Glutamatergic neuron (in vitro differentiated cells): ENCODE measurements around the gene DGKG. TPM values are rescaled to one million over a fixed set of nuclear protein-coding genes. Genes with fewer than 3 reads are reported as not detected.

ENCODE experiments used
- DNase-seq: peaks from one replicate; pipeline ENCODE4 v3.0.0; 2022
- H3K27ac Mint-ChIP-seq: one replicate; pipeline ENCODE4 v1.8.0; 2020; ENCODE audit warnings: mild to moderate bottlenecking, mixed read lengths, inconsistent platforms; ENCODE audit not compliant: unreplicated experiment
- H3K27me3 Mint-ChIP-seq: one replicate; pipeline ENCODE4 v1.8.0; 2020; ENCODE audit warnings: mild to moderate bottlenecking, moderate library complexity, mixed read lengths, inconsistent platforms; ENCODE audit not compliant: unreplicated experiment
- H3K36me3 Mint-ChIP-seq: one replicate; pipeline ENCODE4 v1.8.0; 2020; ENCODE audit warnings: mild to moderate bottlenecking, mixed read lengths, inconsistent platforms; ENCODE audit not compliant: unreplicated experiment
- H3K4me1 Mint-ChIP-seq: one replicate; pipeline ENCODE4 v1.8.0; 2020; ENCODE audit warnings: mild to moderate bottlenecking, low read depth, mixed read lengths, inconsistent platforms; ENCODE audit not compliant: unreplicated experiment
- H3K4me3 Mint-ChIP-seq: one replicate; pipeline ENCODE4 v1.8.0; 2020; ENCODE audit warnings: mild to moderate bottlenecking, mixed read lengths, inconsistent platforms; ENCODE audit not compliant: unreplicated experiment
- H3K9me3 Mint-ChIP-seq: one replicate; pipeline ENCODE4 v1.8.0; 2020; ENCODE audit warnings: mild to moderate bottlenecking, moderate library complexity, mixed read lengths, inconsistent platforms; ENCODE audit not compliant: unreplicated experiment
- total RNA-seq: library from RNA; stranded (reverse); fragmentation: NEBNext Ultra II Directional; extraction: Animal tissue kit (Norgen Biotek cat#: 25700); gene quantifications from one replicate; pipeline ENCODE4 v1.2.1, GENCODE V29; 2021; ENCODE audit not compliant: unreplicated experiment
- TF ChIP-seq, protein P1 (sequence below): fragments of 200-600 bp; sonication (generic); IDR thresholded peaks from one replicate; pipeline ENCODE4 v1.5.0; 2021; ENCODE audit not compliant: partially characterized antibody, unreplicated experiment

DGKG gene
- total RNA-seq, 1 donor from 2014 or later: 24.1 TPM

DNA sequence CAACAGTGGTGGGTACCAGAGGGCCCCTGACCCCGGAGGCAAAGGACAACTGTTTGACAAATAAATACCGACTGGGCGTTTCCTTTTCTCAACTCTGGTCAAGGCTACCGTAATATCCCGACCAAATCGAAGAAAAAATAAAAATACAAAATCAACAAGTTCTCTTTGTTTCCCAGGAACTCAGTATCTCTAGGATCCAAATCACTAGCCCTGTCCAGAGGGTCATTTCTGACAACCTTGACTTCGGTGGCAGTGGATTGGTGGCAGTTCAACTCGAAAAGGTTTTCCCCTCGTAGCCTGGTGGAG, 456 bp upstream of the DGKG start:
- H3K4me1 Mint-ChIP-seq: peaks cover 18% of the 10 kb centered on the region
- H3K36me3 Mint-ChIP-seq: peaks cover 13% of the 10 kb centered on the region
- DNase-seq: no peak
- TF ChIP-seq, protein P1, sequence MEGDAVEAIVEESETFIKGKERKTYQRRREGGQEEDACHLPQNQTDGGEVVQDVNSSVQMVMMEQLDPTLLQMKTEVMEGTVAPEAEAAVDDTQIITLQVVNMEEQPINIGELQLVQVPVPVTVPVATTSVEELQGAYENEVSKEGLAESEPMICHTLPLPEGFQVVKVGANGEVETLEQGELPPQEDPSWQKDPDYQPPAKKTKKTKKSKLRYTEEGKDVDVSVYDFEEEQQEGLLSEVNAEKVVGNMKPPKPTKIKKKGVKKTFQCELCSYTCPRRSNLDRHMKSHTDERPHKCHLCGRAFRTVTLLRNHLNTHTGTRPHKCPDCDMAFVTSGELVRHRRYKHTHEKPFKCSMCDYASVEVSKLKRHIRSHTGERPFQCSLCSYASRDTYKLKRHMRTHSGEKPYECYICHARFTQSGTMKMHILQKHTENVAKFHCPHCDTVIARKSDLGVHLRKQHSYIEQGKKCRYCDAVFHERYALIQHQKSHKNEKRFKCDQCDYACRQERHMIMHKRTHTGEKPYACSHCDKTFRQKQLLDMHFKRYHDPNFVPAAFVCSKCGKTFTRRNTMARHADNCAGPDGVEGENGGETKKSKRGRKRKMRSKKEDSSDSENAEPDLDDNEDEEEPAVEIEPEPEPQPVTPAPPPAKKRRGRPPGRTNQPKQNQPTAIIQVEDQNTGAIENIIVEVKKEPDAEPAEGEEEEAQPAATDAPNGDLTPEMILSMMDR: no peak
- peak overlapping the region; percentile 88 for H3K4me3 Mint-ChIP-seq
- peaks cover 13% of the 10 kb centered on the region for H3K27me3 Mint-ChIP-seq
- no peak overlapping the region for H3K27ac Mint-ChIP-seq
- H3K9me3 Mint-ChIP-seq: peaks cover 8% of the 10 kb centered on the region

DNA sequence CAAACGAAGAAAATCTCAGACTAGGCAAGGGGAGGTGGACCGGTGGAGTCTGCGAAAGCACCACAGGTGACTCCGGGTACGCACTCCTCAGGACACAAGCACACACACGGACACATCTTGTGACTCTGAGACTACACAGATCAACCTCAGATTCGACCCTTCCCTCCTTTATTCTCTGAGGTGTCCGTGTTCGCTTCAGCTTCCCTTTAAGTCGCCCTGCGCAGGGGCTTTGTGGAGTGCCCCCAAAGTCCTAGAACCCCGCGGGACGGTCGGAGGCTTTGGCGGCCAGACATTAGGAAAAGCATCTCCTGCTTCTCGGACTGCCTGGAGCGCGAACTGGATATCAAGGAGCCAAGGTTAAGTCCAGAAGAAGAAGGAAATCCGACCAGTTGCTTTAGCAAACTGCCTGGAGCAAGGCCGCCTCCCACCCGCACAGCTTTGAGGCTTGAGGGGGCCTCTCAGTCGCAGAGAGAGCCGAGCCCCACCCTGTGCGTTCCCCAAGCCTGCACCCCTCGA, 730 bp downstream of the DGKG start:
- TF ChIP-seq, protein P1: no peak
- Mint-ChIP-seq H3K27me3 (peaks cover 13% of the 10 kb centered on the region), H3K9me3 (peaks cover 8% of the 10 kb centered on the region), H3K4me3 (peak overlapping the region; percentile 83), H3K36me3 (peaks cover 13% of the 10 kb centered on the region), H3K27ac (peak overlapping the region; percentile 65), H3K4me1 (peaks cover 24% of the 10 kb centered on the region)
- no peak for DNase-seq

DNA sequence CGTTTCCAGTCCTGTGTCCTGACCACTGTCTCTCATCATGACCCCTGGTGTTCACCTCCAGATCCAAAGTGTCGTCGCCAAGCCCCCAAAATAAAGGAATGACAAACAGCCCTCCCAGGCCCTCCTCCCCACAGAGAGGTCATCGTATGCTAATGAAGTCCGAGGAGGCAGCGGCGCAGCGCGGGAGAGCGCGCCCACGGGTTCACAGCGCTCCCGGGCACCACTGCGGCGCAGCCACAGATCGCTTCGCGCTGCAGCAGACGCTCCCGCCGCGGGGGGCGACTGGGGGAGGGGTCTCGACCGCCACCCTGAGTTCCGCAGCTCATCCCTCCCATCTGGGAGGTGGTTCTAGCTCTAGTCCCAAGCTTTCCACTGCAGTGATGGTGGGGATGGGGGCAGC, 1.3 kb downstream of the DGKG start:
- Mint-ChIP-seq H3K4me1 (peaks cover 28% of the 10 kb centered on the region), H3K27ac (peak overlapping the region; percentile 65), H3K27me3 (peaks cover 13% of the 10 kb centered on the region), H3K9me3 (peaks cover 10% of the 10 kb centered on the region), H3K36me3 (peaks cover 13% of the 10 kb centered on the region), H3K4me3 (peak overlapping the region; percentile 83)
- TF ChIP-seq, protein P1: no peak
- DNase-seq: peak; percentile 73

DNA sequence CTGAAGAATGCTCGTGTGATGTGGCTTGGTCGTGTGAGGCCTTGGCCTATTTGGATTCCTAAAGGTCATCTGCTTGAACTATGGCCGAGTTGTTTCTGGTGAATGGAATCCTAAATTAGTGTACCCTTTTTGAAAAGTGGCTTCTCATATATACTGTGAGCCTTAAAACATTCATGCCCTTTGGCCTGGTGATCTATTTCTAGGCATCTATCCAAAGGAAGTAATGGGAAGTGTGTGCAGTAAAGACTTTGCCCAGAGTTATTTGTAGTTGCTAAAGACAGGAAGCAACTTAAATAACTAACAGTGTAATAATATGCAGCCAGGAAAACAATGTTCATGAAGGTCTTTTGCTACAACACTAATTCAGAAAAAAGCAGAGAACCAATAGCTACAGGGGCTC, 3.0 kb downstream of the DGKG start:
- Mint-ChIP-seq H3K36me3 (peaks cover 9% of the 10 kb centered on the region), H3K9me3 (peaks cover 11% of the 10 kb centered on the region), H3K27ac (no peak overlapping the region), H3K27me3 (peaks cover 11% of the 10 kb centered on the region), H3K4me3 (no peak overlapping the region), H3K4me1 (peaks cover 33% of the 10 kb centered on the region)
- no peak for DNase-seq
- TF ChIP-seq, protein P1: no peak

DNA sequence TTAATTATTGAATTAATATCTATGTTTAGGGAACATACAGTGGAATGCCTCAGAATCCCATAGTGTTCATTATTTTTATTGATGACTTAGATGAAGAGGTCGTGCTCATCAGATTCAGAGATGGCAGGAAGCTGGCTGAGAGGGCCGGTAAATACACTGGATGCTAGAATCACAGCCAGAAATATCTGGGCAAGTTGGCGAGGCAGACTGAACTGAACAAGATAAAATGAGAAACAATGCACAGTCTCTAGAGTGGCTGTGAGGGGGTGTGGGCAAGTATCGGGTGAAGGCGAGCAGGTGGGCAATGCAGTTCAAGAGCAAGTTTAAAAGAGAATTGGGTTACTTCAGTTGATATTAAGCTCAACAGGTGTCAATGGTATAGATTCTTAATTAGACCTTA, 5.9 kb downstream of the DGKG start:
- Mint-ChIP-seq H3K9me3 (peaks cover 9% of the 10 kb centered on the region), H3K27ac (peak overlapping the region; percentile 59), H3K36me3 (peaks cover 7% of the 10 kb centered on the region), H3K4me3 (peak overlapping the region; percentile 32), H3K4me1 (peaks cover 42% of the 10 kb centered on the region), H3K27me3 (peaks cover 4% of the 10 kb centered on the region)
- no peak for DNase-seq
- TF ChIP-seq, protein P1: no peak
